GM18517 (cell line): Measurements from ENCODE around the gene CELF1.

ENCODE experiments used
- ATAC-seq: cut with Tn5 transposase; IDR thresholded peaks from one replicate; pipeline ENCODE4 v1.9.1; 2021; ENCODE audit warnings: mild to moderate bottlenecking, moderate library complexity; ENCODE audit not compliant: unreplicated experiment

CELF1 gene

DNA sequence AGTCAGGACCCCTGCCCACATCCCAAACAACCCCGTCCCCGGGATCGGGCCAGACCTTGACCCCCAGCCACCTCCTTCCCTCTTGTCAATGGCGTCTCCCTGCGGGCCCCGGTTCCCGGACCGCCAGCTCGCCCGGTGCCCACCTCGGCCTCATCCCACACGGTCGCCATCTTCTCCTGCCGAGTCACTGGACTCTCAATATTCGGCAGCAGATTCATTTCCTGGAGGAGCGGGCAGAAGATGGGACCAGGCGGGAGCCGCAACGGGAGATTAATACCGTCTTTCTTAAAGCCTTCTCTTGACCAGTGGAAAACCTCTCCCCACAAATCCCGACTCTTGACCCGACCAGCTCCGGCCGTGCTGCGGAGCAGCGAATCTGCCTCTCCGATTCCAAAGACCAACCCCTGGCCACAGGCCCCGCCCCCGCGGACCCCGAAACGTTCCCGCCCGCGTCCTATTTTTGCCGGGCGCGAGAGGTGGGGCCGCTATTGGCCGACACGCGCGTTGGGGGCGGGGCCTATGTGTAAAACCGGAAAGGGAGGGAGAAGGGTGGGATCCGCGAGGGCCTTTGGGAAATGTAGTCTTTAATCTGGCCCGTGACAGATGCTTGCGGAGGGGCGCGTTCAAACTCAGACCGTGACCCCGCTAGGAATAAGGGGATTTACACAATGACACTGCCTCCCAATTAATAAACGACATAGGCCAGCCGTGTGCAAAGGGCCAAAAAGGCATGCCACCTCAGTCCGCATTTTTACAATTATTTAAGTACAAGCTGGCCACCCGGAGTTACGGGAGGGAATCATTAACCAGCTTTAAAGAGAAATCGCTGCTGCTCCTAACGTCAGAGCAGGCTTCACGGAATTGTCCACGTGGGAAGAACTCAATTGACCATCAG is 126.6 kb downstream of the CELF1 start, which contains the start of gene PSMC3:
PSMC3 (minus strand) TSS at position 378 of the 895 bp plus-strand sequence; CDS start at position 218, 160 bp downstream.
- peak; percentile 89 for ATAC-seq

GRCh38 chr11:47425611-47426010 is 127.3 kb downstream of the CELF1 start:
- ATAC-seq = no peak

DNA sequence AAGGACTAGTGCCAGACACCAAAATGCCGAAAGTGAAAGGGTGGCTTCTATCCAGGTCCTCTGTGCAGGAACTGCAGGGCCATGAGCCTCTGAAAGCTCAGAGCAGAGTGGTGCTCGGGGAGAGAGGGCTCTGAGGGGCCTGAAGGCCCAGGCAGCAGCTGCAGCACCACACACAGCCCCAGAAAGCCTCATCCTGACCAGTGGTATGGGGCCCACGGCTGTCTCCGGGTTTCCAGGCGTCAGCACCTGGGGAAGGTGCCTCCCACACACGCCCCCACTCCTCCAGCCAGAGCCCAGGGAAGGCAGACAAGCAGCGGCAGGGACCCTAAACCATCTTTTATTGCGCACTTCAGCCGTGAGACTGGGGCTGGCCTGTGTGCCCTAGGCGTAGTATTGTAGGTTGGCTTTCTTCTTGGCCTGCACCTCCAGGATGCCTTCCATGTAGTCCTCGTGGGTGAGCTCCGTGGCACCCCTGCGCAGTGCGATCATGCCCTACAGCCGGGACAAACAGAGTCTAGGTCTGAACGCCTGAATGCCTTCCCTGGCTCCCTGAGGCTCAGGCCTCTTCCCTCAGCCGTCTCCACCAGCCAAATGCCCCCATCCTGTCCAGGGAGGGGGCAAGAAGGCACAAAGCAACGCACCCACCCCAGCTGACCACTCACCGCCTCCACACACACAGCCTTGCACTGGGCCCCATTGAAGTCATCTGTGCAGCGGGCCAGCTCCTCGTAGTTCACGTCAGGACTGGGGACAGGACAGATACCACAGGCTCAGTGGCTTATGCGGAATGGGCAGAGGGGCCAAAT is 134.3 kb downstream of the CELF1 start:
- no peak for ATAC-seq

- no peak for ATAC-seq
Observed at GRCh38 chr11:47417712-47418111, 135.2 kb downstream of the CELF1 start.

DNA sequence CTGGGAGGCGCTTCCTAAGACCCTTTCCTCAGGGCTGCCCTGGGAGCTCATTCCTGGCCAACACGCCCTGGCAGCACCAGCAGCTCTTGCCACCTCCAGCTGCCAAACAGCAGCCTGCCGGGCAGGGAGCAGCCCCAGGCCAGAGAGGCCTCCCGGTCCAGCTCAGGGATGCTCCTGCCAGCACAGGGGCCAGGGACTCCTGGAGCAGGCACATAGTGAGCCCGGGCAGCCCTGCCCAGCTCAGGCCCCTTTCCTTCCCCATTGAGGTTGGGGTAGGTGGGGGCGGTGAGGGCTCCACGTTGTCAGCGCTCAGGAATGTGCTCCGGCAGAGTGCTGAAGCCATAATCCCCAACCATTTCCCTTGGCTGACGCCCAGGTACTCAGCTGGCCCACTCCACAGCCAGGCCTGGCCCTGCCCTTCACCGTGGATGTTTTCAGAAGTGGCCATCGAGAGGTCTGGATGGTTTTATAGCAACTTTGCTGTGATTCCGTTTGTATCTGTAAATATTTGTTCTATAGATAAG is 136.9 kb downstream of the CELF1 start:
- no peak for ATAC-seq
